ENCODE data around the gene HAUS1. TPM values are rescaled to one million over a fixed set of nuclear protein-coding genes. Genes with fewer than 3 reads are reported as not detected.
A peak's percentile ranks its signal among the peaks of the same experiment; 100 is the strongest.

The HAUS1 gene, protein sequence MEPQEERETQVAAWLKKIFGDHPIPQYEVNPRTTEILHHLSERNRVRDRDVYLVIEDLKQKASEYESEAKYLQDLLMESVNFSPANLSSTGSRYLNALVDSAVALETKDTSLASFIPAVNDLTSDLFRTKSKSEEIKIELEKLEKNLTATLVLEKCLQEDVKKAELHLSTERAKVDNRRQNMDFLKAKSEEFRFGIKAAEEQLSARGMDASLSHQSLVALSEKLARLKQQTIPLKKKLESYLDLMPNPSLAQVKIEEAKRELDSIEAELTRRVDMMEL
- 10 to 100 TPM; 43.3 to 56.5 (median 53.7) TPM for polyA plus RNA-seq (ENCODE audit: insufficient read length in 3 of 3)
- long read RNA-seq, donor 1, transcript HAUS1-201 (9 exons, 1,125 nt) = major isoform, 13 of 15 reads
- long read RNA-seq, donor 1, partial matches to known transcripts = 0 of 15 reads
- long read RNA-seq, donor 1, other reads (novel, unspliced or antisense) = 0 of 15 reads
- long read RNA-seq, donor 2, transcript HAUS1-201 (9 exons, 1,125 nt) = major isoform, 11 of 11 reads
- long read RNA-seq, donor 2, partial matches to known transcripts = 0 of 11 reads
- long read RNA-seq, donor 2, other reads (novel, unspliced or antisense) = 0 of 11 reads
- long read RNA-seq, donor 3, transcript HAUS1-201 (9 exons, 1,125 nt) = major isoform, 21 of 22 reads
- long read RNA-seq, donor 3, partial matches to known transcripts = 0 of 22 reads
- long read RNA-seq, donor 3, other reads (novel, unspliced or antisense) = 0 of 22 reads
- long read RNA-seq, donor 4, transcript HAUS1-201 (9 exons, 1,125 nt) = major isoform, 8 of 10 reads
- long read RNA-seq, donor 4, partial matches to known transcripts = 0 of 10 reads
- long read RNA-seq, donor 4, other reads (novel, unspliced or antisense) = 0 of 10 reads
- long read RNA-seq, donor 5 = 0 reads
- long read RNA-seq, donor 6, transcript HAUS1-201 (9 exons, 1,125 nt) = major isoform, 10 of 35 reads
- long read RNA-seq, donor 6, partial matches to known transcripts = 23 of 35 reads
- long read RNA-seq, donor 6, other reads (novel, unspliced or antisense) = 0 of 35 reads
- long read RNA-seq, donor 7, transcript HAUS1-201 (9 exons, 1,125 nt) = major isoform, 20 of 26 reads
- long read RNA-seq, donor 7, partial matches to known transcripts = 0 of 26 reads
- long read RNA-seq, donor 7, other reads (novel, unspliced or antisense) = 0 of 26 reads
- long read RNA-seq, donor 8 = 0 reads
- long read RNA-seq, donor 9, transcript HAUS1-201 (9 exons, 1,125 nt) = major isoform, 17 of 19 reads
- long read RNA-seq, donor 9, partial matches to known transcripts = 0 of 19 reads
- long read RNA-seq, donor 9, other reads (novel, unspliced or antisense) = 0 of 19 reads
- long read RNA-seq, donor 10, transcript HAUS1-201 (9 exons, 1,125 nt) = major isoform, 10 of 10 reads
- long read RNA-seq, donor 10, partial matches to known transcripts = 0 of 10 reads
- long read RNA-seq, donor 10, other reads (novel, unspliced or antisense) = 0 of 10 reads
- long read RNA-seq, donor 11, transcript HAUS1-201 (9 exons, 1,125 nt) = major isoform, 8 of 10 reads
- long read RNA-seq, donor 11, partial matches to known transcripts = 0 of 10 reads
- long read RNA-seq, donor 11, other reads (novel, unspliced or antisense) = 0 of 10 reads
- long read RNA-seq, donor 12, transcript HAUS1-201 (9 exons, 1,125 nt) = major isoform, 6 of 7 reads
- long read RNA-seq, donor 12, partial matches to known transcripts = 0 of 7 reads
- long read RNA-seq, donor 12, other reads (novel, unspliced or antisense) = 0 of 7 reads
- long read RNA-seq, donor 13 = 0 reads
- long read RNA-seq, donor 14, transcript HAUS1-201 (9 exons, 1,125 nt) = major isoform, 27 of 30 reads
- long read RNA-seq, donor 14, partial matches to known transcripts = 0 of 30 reads
- long read RNA-seq, donor 14, other reads (novel, unspliced or antisense) = 0 of 30 reads
- long read RNA-seq, donor 15, partial matches to known transcripts = 0 of 4 reads
- long read RNA-seq, donor 15, other reads (novel, unspliced or antisense) = 0 of 4 reads
- long read RNA-seq, donor 16, transcript HAUS1-201 (9 exons, 1,125 nt) = major isoform, 26 of 26 reads
- long read RNA-seq, donor 16, partial matches to known transcripts = 0 of 26 reads
- long read RNA-seq, donor 16, other reads (novel, unspliced or antisense) = 0 of 26 reads

DNA sequence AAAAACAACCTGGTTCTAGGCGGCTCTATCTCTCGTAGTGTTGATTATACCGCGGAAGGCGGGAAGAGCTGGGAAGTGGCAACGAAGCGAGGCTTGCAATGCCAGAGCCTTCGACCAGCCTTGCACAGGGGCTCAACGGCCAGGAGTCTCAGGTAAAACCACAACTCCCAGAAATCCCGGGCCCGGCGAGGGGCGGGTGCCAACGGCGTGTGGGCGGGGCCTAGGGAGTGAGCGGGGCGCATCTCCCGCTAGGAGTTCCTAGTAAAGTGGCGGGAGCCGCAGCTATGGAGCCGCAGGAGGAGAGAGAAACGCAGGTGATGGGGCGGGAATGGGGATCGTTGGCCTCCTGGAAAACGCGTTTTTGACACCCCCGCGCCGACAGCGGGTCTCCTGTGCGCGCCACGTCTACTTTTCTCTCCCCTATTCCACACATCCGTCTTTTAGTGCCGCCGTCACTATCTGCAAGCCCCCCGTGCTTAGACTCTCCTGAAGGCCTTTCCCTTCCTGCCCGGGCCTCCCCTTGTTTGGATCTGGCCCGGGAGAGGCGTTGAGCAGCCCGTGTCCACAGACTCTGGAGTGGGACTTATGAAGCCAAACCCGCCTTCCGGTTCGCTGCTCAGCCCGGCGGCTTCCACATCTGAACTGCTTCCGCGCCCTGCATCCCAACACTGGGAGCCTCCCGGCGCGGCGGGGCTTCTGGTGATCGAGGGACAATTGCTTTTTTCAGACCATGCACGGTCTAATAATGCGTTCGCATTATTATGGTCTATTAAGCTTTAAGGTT lies at the start of gene HAUS1:
HAUS1 (plus strand) TSS at position 258 of the 784 bp plus-strand sequence; CDS start at position 285, 27 bp downstream.
- DNase-seq (ENCODE audit: extremely low read depth in 1 of 11, low read depth in 9 of 11, low spot score in 4 of 11) = peak in 10 of 11 donors; percentile 72 to 92 (median 86)

DNA sequence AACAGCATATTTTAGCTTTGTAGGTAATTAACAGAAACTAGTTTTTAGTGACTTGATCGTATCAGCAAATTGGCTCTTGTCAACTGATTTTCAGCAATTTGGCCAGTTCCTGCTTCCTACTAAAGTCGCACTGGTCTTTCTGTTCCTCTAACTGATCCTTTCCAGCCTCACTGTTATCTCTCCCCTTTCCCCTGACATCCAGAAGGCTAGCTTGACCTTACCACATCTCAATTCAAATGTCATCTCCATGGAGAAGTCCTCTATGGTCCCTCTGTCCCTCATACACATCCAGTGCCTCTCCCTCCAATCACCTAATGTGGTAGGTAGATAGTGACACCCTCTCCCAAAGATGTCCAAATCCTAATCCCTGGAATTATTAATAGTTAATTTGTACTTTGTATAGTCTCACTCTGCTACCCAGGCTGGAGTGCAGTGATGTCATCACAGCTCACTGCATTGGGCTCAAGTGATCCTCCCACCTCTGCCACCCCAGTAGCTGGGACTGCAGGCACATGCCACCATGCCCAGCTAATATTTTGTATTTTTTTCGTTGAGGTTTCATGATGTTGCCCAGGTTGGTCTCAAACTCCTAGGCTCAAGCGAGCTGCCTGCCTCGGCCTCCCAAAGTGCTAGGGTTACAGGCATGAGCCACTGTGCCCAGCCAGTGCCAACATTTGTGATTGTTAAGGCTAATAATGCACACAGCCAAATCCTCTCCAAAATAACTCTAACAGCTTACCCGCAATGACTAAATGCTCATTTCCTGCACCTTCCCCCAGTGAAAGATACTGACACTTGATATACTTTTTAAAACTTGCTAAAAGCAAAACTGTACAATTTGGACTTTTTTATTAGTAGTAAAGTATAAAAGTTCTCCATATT lies 49.0 kb upstream of the HAUS1 start:
- DNase-seq (ENCODE audit: extremely low read depth in 1 of 11, low read depth in 9 of 11, low spot score in 4 of 11) = no peak

DNA sequence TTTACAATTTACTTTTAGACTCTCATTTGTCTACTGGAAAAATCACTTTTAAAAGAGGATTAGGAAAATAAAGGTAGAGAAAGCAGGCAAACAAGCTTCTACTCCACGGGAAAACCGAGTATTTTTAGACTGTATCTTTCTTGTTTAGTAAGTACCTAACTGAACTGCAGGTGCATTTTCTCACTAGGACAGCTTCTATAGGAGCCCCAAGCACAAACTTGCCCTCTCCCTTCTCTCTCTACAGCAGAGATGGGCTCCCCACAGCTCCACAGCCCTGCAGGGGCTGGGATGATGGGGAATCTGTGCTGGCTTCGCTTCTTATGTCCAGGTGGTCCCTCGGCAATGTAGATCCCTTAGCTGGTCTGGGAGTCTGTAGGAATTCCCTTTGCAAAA lies 48.4 kb upstream of the HAUS1 start:
- no peak for DNase-seq (ENCODE audit: extremely low read depth in 1 of 11, low read depth in 9 of 11, low spot score in 4 of 11)

DNA sequence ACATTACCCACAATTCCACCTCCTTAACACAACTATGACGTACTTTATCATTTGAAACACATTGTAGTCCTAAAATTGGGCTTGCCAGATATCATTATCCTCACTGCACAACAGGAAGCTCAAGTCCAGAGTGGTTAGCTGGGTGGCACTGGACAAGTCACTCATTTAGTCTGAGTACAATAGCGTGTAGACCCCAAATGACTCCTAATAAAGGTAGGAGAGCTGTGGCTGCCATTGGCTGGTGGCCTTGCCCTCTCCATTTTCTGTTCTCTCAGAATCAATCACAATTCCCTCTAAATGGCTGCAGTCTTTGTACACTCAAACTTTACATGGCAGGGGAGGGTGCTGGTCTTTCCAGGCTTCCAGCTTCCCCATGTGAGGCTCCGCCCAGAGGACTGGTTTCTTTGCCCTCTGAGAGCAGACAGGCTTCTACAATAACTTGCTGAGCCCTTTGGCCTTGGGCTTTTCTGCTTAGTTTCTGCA lies 43.8 kb upstream of the HAUS1 start:
- no peak for DNase-seq (ENCODE audit: extremely low read depth in 1 of 11, low read depth in 9 of 11, low spot score in 4 of 11)

DNA sequence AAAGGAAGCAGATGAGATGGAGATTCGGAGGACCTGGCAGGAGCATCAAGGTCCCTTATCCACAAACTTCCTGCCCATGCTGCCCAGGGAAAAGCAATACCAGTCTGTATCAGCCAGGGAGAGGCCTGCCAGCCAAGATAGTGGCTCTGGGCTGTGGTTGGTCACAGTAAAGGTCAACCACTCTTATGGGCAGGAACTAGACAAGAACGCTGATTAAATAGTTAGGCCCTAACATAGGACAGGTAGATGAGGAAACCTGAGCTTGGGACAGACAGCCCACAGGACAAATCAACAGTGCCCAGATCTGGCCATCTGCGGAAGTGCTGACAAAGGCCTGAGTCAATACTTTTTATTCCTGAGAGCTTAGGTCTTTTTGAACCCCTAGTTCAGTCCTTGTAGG lies 42.8 kb upstream of the HAUS1 start:
- DNase-seq (ENCODE audit: extremely low read depth in 1 of 11, low read depth in 9 of 11, low spot score in 4 of 11) = no peak

DNA sequence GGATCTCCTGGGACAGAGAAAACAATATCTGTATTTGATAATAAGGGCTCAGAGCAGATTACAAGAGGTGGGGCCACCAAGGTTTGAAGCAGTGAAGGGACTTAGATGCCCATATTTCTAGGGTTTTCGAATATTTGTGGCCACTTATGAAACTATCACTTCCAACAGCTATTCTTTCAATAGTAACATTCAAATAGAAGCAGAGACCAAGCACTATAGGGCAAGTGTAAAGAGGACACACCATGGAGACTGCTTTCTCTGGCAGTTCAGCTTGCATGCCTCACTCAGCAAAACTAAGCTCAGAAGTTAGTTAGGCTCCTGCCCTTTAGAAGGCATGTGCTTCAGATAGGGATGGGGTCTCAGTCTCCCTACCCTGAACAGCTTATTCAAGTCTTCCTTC lies 42.4 kb upstream of the HAUS1 start:
- DNase-seq (ENCODE audit: extremely low read depth in 1 of 11, low read depth in 9 of 11, low spot score in 4 of 11) = no peak

DNA sequence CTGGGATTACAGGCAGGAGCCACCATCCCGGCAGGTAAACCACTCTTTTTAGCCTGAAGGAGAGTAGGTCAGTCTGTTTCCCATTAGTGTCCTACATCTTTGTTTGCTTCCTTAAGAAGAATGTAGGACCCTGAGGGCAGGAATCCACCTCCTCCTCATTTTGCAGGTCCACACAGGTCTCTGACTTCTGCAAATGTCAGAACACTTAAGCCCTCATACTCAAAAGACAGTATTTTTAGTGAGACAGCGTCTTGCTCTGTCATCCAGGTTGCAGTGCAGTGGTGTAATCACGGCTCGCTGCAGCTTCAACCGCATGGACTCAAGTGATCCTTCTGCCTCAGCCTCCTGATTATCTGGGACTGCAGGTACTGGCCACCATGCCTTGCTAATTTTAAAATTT lies 41.4 kb upstream of the HAUS1 start:
- DNase-seq (ENCODE audit: extremely low read depth in 1 of 11, low read depth in 9 of 11, low spot score in 4 of 11) = no peak

DNA sequence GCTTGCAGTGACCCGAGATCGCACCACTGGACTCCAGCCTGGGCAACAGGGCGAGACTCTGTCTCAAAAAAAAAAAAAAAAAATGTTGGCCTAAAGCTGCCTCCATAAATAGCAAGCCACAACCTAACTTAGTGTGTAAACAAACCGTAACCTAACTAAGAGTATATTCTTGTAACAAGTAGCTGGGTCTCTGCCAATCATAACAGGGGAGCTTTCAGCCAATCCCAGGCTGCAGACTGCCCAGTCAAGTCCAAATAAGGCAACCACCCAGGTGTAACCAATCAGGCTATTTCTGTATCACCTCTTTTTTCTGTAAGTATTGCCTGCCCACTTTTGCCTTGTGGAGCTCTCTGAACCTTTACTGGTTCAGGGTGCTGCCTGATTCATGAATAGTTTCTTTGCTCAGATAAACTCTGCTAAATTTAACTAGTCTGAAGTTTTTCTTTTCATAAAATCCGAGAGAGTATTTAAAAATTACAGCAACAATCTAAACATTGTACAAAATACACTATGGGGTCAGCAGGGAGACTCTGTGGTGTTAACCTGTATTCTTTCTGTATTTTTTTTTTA lies 36.7 kb upstream of the HAUS1 start:
- DNase-seq (ENCODE audit: extremely low read depth in 1 of 11, low read depth in 9 of 11, low spot score in 4 of 11) = no peak

DNA sequence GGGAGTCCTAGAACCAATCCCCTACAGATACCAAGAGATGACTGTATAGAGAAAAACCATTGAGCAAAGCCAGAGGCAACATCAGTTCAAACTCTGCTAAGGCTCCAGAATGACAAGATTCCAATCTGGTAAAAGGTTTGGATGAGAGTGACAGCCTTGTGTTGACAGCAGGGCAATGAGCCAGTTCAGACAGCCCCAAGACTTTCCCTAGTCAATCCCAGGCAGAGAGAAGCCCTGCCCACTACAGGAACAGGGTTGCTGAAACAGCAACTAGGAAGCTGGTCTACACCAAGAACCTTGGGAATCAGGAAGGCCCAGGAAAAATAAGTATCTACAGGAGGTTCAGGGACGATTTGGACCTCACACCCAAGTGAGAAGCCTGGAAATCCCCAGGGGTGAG lies 35.4 kb upstream of the HAUS1 start:
- DNase-seq (ENCODE audit: extremely low read depth in 1 of 11, low read depth in 9 of 11, low spot score in 4 of 11) = no peak

DNA sequence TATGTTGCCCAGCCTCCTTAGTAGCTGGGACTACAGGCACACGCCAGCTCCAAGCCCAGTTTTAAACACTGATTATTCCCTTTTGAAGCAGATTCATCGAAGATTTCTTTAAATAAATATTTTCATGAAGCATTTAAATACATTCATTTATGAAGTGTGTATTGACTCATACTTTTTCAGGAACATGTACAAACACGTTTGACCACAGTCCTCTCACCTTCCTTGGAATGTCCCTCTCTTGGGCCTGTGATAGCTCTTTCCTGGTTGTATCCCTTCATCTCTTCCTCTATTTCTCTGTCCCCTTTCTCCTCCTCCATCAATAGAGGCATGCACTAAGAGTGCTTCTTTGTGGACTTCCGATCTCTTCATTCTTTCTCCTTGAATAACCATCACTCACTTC lies 34.7 kb upstream of the HAUS1 start:
- no peak for DNase-seq (ENCODE audit: extremely low read depth in 1 of 11, low read depth in 9 of 11, low spot score in 4 of 11)

DNA sequence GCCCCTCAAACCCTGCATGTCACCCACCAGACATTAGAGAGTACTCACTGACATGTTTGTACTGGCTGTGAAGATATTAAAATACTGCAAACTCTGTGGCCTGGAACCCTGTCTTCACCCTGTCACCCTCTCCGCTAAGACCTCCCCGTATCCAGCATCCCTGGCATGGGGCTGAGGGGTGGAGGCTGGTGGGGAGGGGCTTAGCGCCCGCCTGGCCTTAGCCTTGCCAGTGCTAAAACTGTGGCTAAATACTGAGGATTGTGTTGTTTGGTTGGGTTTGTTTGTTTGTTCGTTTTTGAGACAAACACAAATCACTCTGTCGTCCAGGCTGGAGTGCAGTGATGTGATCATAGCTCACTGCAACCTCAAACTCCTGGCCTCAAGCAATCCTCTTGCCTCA lies 34.0 kb upstream of the HAUS1 start:
- no peak for DNase-seq (ENCODE audit: extremely low read depth in 1 of 11, low read depth in 9 of 11, low spot score in 4 of 11)

DNA sequence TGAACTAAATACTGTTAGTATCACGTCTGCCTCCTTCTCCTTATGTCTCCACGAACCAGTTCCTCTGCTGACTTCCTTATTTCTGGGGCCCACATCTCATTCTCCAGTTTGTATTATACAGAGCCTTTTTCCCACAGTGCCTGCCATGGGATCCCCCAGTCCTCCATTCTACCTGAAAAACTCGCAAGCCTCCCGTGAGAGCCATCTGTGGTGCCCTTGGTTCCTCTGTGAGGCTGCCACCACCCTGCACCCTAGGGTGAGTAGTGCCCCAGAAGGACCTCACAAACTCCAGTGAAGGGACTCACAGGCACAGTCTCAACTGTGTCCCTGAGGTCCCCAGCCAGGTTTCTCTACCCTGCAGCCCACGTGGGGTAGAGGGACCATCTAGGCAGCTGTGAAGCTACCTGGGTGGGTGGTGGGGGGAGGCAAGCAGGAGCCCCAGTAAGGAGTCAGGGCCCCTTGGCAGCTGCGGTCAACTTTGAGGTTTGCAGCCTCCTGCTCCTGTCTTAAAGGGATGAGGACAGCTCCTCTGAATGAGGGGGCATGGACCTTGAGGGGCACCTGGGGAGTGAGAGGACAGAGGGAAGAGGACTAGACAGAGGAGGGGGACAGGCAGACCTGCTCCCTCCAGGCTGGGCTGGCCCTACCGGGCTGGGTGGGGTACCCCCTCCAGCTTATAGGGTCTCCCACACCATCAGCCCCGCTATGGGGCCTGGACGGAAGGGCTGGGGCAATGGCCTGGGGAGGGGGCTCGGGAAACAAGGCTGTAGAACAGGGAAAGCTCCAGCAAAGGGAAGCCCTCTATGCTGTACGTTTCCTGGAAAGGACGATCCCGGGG lies 33.2 kb upstream of the HAUS1 start:
- no peak for DNase-seq (ENCODE audit: extremely low read depth in 1 of 11, low read depth in 9 of 11, low spot score in 4 of 11)

DNA sequence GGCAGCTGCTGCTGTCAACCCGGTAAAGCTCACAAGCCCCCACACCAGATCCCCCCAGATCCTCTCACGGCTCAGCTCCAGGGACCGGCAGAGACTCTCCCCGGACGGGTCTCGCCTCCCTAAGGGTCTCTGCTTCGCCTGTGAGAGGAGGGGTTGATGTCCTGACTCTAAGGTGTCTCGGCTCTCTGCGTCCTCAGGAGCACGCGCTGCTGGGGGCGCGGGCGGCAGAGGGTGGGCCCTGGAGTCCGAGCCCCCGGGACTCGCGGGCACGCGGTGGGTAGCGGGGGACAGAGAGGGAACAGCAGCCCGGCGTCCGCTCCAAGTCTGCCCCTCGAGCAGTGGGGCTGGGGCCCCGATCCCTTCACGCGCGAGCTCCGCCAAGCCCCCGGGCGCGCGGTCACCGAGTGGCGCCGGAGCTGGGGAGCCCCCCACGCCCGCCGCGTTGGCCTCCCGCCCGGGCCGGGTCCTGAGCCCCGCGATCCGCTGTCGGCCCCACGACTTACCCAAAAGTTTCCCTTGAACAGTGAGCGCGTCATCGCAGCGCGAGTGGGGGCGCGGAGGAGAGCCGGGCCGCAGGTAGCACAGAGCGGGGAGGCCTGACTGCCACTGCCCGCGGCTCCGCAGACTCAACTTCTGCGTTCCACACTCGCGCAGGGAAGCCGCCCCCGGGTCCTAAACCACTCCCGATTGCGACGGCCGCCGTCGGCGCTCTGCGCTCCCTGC lies 32.4 kb upstream of the HAUS1 start, which contains the start of gene PSTPIP2:
PSTPIP2 (minus strand) TSS at position 608 of the 723 bp plus-strand sequence; CDS start at position 536, 72 bp downstream.
- peak in 6 of 11 donors; percentile 47 to 64 (median 55) for DNase-seq (ENCODE audit: extremely low read depth in 1 of 11, low read depth in 9 of 11, low spot score in 4 of 11)

DNA sequence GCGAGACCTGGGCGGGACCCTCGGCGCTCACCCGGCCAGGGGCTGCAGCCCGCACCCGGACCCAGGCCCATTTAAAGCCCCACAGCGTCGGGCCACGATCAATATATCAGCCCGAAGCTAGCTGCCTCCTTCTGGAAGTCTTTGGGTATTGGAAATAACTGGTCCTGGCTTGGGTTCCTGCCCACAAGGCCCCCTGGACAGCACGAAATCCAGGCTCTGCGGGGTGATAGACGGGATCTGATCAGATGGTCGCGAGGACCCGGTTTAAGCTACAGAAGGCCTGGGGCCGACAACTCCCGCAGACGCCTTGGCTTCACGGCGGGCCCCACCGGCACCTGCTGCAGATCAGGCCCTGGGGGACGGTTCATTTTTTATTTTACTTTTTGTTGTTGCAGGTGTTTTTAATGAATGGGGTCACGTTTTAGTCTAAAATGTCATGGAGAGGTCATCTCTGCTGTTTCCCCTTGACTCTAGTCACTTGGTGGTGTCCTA lies 31.8 kb upstream of the HAUS1 start:
- DNase-seq (ENCODE audit: extremely low read depth in 1 of 11, low read depth in 9 of 11, low spot score in 4 of 11) = no peak
